Colonic mucosa (tissue), 4 donors: Measurements from ENCODE around the gene USP9Y. TPM values are rescaled to one million over a fixed set of nuclear protein-coding genes. Genes with fewer than 3 reads are reported as not detected.

Source experiments
- DNase-seq: peaks from one replicate; pipeline ENCODE4 v3.0.0-alpha.2; 2020
- H3K27ac ChIP-seq: fragments of 200-600 bp; one replicate; pipeline ENCODE4 v1.8.0; 2021
- H3K27me3 ChIP-seq: fragments of 200-600 bp; one replicate; pipeline ENCODE4 v1.8.0; 2021
- H3K36me3 ChIP-seq: fragments of 200-600 bp; one replicate; pipeline ENCODE4 v1.8.0; 2021
- H3K4me1 ChIP-seq: fragments of 200-600 bp; one replicate; pipeline ENCODE4 v1.8.0; 2021; ENCODE audit warnings: mild to moderate bottlenecking
- H3K4me3 ChIP-seq: fragments of 200-600 bp; one replicate; pipeline ENCODE4 v1.8.0; 2021
- H3K9ac ChIP-seq, 2 donors: one replicate each; pipeline ENCODE4 v1.7.0; 2013; ENCODE audit warnings: control low read depth in 2 of 2, low read depth in 2 of 2, low read length in 2 of 2
- H3K9me3 ChIP-seq: fragments of 200-600 bp; one replicate; pipeline ENCODE4 v1.8.0; 2021
- intact Hi-C: fragments of 100-400 bp; cut with DNase I; formaldehyde crosslinking; loops from one replicate; pipeline ENCODE4 v1.14.1; 2022
- total RNA-seq, 2 donors: library from RNA; stranded (reverse); fragmentation: NEBNext Ultra II Directional in 1 of 2; extraction: Animal tissue kit (Norgen Biotek cat#: 25700) in 1 of 2; gene quantifications; one replicate each; pipeline ENCODE4 v1.2.1, GENCODE V29; 2021
- TF ChIP-seq, protein P1 (sequence below): fragments of 200-600 bp; IDR thresholded peaks from one replicate; pipeline ENCODE4 v1.8.0; 2022; ENCODE audit warnings: antibody characterized with exemption, mild to moderate bottlenecking
- donor health status: healthy.
- donor health status: DM: no; HTN: no; CAD: no.
- donor health status: DM: no; HTN: no; CAD: no.

The USP9Y gene
- total RNA-seq, 2 donors from 2014 or later: 0.07 TPM; not detected in 1

DNA sequence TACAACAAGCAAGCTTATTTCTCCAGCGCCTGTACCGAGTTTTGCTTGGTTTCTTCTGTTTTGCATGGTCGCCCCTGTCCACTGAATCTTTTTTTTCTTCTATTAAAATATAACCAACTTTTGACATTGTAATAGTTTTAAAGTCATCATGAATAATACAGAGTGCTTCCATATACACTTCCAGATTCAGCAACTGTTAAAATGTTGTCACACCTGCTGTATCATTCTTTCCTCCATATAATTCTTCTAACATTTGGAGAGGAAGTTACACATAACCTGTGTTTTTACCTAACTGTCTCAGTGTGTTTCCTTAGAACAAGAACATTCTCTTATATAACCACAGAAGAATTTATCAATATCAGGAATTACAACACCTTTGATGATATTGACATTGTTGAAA lies 83.5 kb downstream of the USP9Y start:
- no peak overlapping the region for H3K4me3 ChIP-seq
- H3K27me3 ChIP-seq: no peaks in the 10 kb centered on the region
- H3K36me3 ChIP-seq: no peaks in the 10 kb centered on the region
- DNase-seq: no peak
- no peak overlapping the region for H3K27ac ChIP-seq
- H3K4me1 ChIP-seq: no peaks in the 10 kb centered on the region
- TF ChIP-seq, protein P1, sequence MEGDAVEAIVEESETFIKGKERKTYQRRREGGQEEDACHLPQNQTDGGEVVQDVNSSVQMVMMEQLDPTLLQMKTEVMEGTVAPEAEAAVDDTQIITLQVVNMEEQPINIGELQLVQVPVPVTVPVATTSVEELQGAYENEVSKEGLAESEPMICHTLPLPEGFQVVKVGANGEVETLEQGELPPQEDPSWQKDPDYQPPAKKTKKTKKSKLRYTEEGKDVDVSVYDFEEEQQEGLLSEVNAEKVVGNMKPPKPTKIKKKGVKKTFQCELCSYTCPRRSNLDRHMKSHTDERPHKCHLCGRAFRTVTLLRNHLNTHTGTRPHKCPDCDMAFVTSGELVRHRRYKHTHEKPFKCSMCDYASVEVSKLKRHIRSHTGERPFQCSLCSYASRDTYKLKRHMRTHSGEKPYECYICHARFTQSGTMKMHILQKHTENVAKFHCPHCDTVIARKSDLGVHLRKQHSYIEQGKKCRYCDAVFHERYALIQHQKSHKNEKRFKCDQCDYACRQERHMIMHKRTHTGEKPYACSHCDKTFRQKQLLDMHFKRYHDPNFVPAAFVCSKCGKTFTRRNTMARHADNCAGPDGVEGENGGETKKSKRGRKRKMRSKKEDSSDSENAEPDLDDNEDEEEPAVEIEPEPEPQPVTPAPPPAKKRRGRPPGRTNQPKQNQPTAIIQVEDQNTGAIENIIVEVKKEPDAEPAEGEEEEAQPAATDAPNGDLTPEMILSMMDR: no peak
- no peaks in the 10 kb centered on the region for H3K9me3 ChIP-seq
- intact Hi-C loops: no loop called here
- H3K9ac ChIP-seq: no peak overlapping the region

DNA sequence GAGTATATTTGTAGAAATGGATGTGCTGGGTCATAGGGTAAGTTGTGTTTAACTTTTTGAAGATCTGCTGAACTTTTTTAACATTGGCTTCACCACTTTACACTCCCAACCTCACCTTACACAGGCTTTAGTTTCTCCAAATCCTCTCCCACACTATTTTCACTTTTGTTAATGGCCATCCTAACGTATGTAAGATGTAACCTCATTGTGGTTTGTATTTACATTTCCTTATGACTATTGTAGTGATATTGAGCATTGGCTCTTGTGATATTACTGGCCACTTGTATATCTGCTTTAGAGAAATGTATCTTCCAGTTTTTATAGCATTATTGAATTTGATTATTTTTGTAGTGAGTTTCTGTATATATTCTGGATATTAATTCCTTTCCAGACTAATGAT lies 93.0 kb downstream of the USP9Y start:
- H3K9me3 ChIP-seq: no peaks in the 10 kb centered on the region
- no peaks in the 10 kb centered on the region for H3K36me3 ChIP-seq
- no peaks in the 10 kb centered on the region for H3K4me1 ChIP-seq
- H3K27ac ChIP-seq: no peak overlapping the region
- intact Hi-C loops: no loop called here
- H3K27me3 ChIP-seq: no peaks in the 10 kb centered on the region
- no peak for DNase-seq
- H3K4me3 ChIP-seq: no peak overlapping the region
- TF ChIP-seq, protein P1: no peak
- H3K9ac ChIP-seq: no peak overlapping the region

DNA sequence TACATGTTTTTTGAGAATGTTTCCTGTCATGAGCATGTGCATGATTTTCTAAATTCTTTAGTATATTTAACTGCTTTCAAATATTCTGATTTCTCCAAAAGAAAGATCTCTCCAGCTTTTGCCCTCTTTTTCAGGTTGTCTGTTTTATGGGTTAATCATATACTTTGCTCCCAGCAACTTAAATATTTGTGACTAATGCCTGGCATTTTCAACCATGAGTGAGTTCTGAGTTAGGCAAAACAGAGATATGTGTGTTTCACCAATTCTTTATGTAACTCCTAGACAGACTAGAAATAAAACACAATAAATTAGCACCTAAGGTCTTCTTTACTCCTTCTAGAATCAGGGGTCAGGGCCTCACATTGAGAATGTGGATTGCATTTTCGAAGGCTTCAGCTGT lies 107.0 kb downstream of the USP9Y start:
- intact Hi-C loops: no loop called here
- no peaks in the 10 kb centered on the region for H3K4me1 ChIP-seq

DNA sequence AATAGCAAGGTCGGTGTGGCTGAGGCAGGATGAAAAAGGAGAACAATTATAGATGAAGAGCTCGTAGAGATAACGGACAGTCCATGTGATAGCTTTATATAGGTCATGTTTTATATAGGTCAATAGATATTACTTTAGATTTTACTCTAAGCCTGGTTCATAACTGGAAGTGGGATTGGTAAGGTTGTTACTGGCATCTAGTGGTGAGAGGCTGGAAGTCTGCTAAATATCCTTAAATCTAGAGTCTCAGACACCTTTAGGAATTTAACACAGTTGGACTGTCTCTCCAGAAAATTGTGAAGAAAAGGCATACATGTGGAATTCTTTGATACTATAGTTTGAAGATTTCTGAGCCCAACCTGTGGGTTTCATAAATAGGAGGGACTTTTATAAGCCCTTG lies 108.0 kb downstream of the USP9Y start:
- intact Hi-C loops: no loop called here
- Histone ChIP-seq H3K27ac (no peak overlapping the region), H3K4me3 (no peak overlapping the region), H3K27me3 (no peaks in the 10 kb centered on the region), H3K36me3 (no peaks in the 10 kb centered on the region), H3K9me3 (no peaks in the 10 kb centered on the region), H3K4me1 (no peaks in the 10 kb centered on the region), H3K9ac (no peak overlapping the region)
- TF ChIP-seq, protein P1: no peak
- DNase-seq: no peak

More for the DNA sequence above, 107.0 kb downstream of the USP9Y start:
- Histone ChIP-seq H3K27ac (no peak overlapping the region), H3K9ac (no peak overlapping the region), H3K36me3 (no peaks in the 10 kb centered on the region), H3K4me3 (no peak overlapping the region), H3K9me3 (no peaks in the 10 kb centered on the region), H3K27me3 (no peaks in the 10 kb centered on the region)
- no peak for DNase-seq
- TF ChIP-seq, protein P1: no peak

DNA sequence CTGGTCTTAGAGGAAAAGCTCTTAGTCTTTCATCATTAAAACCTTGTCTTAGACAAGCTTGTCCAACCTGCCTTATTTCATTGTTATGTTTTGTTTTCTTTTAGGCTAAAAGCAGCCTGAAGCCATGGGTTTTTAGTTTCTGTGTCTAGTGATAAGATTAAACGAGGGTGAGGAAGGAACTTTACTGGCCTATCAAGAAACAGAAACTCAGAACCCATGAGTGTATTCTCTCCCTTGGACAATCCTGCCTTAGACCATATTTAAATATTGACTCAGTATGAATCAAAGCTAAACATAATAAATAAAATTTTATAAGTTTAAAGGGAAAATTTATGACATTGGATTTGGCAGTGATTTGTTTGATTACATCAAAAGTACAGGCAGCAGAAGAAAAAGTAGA lies 122.4 kb downstream of the USP9Y start:
- Histone ChIP-seq H3K4me3 (no peak overlapping the region), H3K9ac (no peak overlapping the region), H3K27me3 (no peaks in the 10 kb centered on the region), H3K27ac (no peak overlapping the region), H3K9me3 (no peaks in the 10 kb centered on the region), H3K4me1 (no peaks in the 10 kb centered on the region), H3K36me3 (no peaks in the 10 kb centered on the region)
- TF ChIP-seq, protein P1: no peak
- intact Hi-C loops: no loop called here
- no peak for DNase-seq

DNA sequence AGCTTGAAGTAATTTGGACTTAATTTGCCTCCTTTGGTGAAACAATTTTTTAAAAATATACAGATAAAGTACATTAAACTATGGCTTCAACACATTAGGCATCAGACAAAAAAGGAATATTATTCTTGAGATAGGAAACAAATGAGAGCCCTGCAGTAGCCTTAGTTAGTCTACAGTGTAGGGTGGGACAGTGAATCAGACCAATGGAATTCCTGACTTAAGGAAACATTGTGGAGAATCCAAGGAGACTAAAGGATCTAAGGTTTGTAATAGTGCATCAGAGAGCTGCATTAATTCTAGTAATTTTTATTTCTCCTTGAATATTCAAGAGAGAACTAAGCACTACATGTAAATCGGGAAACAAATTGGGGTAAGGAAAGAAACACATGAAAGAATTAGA lies 125.8 kb downstream of the USP9Y start:
- no peaks in the 10 kb centered on the region for H3K9me3 ChIP-seq
- intact Hi-C loops: no loop called here
- no peak overlapping the region for H3K27ac ChIP-seq
- no peaks in the 10 kb centered on the region for H3K4me1 ChIP-seq
- no peaks in the 10 kb centered on the region for H3K36me3 ChIP-seq
- H3K9ac ChIP-seq: no peak overlapping the region
- no peaks in the 10 kb centered on the region for H3K27me3 ChIP-seq
- no peak overlapping the region for H3K4me3 ChIP-seq
- TF ChIP-seq, protein P1: no peak
- DNase-seq: no peak
